ENCODE results near the gene CCDC187.

DNA sequence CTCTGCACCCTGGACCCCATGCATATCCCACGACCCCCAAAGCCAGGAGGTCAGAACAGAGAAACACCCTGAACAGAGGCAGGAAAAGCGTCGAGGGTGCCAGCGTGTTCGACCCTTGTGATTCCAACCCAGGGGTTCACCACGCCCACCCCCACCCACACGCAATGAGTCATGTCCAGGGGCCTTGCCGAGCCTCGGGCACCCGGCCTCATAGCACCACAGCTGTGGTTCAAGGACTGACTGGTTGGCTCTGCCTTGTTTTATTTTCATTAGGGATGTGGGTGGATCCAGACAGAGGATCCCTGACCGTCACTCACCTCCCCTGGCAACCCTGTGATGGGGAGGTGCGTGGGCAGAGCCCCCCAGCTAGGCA is 48.7 kb downstream of the CCDC187 start:
- TF ChIP-seq, protein P1, sequence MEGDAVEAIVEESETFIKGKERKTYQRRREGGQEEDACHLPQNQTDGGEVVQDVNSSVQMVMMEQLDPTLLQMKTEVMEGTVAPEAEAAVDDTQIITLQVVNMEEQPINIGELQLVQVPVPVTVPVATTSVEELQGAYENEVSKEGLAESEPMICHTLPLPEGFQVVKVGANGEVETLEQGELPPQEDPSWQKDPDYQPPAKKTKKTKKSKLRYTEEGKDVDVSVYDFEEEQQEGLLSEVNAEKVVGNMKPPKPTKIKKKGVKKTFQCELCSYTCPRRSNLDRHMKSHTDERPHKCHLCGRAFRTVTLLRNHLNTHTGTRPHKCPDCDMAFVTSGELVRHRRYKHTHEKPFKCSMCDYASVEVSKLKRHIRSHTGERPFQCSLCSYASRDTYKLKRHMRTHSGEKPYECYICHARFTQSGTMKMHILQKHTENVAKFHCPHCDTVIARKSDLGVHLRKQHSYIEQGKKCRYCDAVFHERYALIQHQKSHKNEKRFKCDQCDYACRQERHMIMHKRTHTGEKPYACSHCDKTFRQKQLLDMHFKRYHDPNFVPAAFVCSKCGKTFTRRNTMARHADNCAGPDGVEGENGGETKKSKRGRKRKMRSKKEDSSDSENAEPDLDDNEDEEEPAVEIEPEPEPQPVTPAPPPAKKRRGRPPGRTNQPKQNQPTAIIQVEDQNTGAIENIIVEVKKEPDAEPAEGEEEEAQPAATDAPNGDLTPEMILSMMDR (IDR thresholded peaks at IDR 0.05): no peak
- no peak for TF ChIP-seq POLR2AphosphoS5 (IDR thresholded peaks at IDR 0.05)
- no peak for TF ChIP-seq POLR2A (IDR thresholded peaks at IDR 0.05)
- TF ChIP-seq EP300 (IDR thresholded peaks at IDR 0.05): no peak
